ENCODE results near the gene SHISA8.

- TF ChIP-seq CTCF (IDR thresholded peaks at IDR 0.05; ENCODE audit: borderline replicate concordance, extremely low read depth, low read length, poor library complexity, severe bottlenecking) (peak; percentile 40), EZH2 (IDR thresholded peaks at IDR 0.05; ENCODE audit: borderline replicate concordance, low read depth, low read length, severe bottlenecking) (no peak)
Measured at GRCh38 chr22:41925783-41926460, 11.0 kb upstream of the SHISA8 start.

Measured in DND-41 (cell line).